Left hindlimb (tissue), 1 donor: Measurements from ENCODE around the gene MKRN2OS.
"Not testable (repeated sequence)": the region's sequence is repeated elsewhere in the genome, so short reads cannot be mapped to it uniquely, and the experiment has no call there.

Experiments used
- DNase-seq: peaks from one replicate; pipeline ENCODE4 v3.0.0-alpha.2; 2018

Gene MKRN2OS

GRCh38 chr3:12560505-12561190, 15.3 kb upstream of the MKRN2OS start:
- DNase-seq: no peak

DNA sequence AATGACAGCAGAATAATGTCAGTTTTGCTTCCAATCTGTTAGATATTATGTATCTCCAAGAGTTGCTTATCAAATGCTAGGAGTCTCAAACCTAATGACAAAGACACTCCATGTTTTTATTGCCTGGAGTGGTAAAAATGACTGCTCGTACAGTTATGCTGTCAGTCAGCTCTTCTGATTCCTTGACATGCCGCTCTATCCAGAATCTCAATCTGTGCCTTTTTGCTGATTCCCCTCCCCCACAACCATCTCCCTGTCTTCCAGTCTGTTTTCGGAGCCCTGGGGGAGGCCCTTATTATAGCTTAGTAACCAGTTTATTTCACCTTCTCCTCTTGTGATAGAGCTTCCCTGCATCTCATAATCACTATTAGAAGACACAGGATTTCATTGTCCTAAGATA, 14.2 kb upstream of the MKRN2OS start:
- no peak for DNase-seq

DNA sequence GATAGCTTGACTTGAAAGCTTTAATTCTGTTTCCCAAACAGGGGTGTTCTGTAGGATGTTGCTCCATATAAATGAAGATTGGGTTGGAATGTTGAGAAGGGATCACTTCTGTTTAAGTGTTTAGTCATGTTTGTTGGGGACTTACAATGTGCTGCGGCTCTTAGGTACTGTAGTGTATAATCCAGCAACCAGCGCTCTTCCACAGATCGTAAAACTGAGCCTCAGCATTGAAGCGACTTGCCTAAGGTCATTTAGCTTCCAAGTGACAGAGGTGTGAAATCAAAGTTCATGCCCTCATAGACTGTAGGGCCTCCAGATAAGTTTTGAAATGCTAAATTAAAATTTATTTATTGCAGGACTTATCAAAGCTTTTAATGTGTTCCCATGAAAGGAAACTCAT, 13.4 kb upstream of the MKRN2OS start:
- no peak for DNase-seq

- no peak for DNase-seq
Observed at GRCh38 chr3:12557473-12558100, 12.3 kb upstream of the MKRN2OS start.

- DNase-seq: peak; percentile 92
Observed at GRCh38 chr3:12556690-12557472, 11.6 kb upstream of the MKRN2OS start, which contains the start of gene MKRN2. MKRN2 (plus strand) TSS chr3:12557087; CDS start chr3:12557151, 64 bp downstream.

GRCh38 chr3:12556314-12556689, 11.0 kb upstream of the MKRN2OS start:
- no peak for DNase-seq

DNA sequence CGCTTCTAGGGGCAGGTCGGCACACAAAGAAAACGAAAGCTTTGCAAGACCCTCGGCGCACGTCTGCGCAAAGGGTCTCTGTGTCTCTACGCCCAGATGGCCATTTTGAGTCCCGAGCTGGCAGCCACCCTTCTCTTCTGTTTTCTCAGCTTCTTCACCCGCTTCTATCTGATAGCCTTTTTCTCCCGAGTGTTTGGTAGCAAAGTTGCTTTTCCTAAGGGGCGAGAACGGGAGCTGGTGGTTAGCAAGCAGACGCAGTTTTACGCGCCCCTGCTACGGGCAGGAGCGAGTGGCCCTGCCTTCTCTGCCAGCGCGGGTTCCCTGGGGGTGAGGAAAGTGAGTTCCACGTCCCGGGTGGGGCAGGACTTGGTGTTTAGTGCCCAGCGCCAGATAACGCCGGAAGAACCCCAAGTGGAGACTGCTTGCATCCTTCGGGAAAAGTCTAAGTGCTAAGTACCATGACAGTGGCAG, 8.7 kb upstream of the MKRN2OS start:
- peak; percentile 45 for DNase-seq

DNA sequence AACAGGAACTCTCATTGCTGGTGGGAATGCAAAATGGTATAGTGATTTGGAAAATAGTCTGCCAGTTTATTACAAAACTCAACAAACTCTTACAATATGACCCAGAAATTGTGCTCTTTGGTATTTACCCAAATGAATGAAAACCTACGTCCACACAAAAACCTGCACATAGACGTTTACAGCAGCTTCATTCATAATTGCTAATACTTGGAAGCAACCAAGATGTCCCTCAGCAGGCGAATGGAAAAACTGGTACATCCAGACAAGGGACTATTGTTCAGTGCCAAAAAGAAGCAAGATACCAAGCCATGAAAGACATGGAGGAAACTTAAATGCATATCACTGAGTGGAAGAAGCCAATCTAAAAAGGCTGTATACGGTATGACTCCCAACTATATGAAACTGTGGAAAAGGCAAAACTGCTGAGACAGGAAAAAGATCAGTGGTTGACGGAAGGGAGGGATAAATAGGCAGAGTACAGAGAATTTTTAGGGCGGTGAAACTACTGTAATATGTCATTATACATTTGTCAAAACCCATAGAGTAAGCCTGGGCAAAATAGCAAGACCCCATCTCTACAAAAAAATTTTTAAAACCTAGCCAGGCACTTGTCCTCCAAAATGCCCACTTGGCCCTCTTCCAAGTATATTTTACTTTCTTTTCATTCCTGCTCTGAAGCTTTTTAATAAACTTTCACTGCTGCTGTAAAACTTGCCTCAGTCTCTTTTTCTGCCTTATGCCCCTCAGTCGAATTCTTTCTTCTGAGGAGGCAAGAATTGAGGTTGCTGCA, 4.9 kb upstream of the MKRN2OS start:
- no peak for DNase-seq

GRCh38 chr3:12544652-12545472, 437 bp downstream of the MKRN2OS start:
- DNase-seq: no peak

- not testable (repeated sequence) for DNase-seq
Observed at GRCh38 chr3:12543497-12543896, 1.8 kb downstream of the MKRN2OS start.

- DNase-seq: no peak
Observed at GRCh38 chr3:12541625-12542024, 3.7 kb downstream of the MKRN2OS start.

DNA sequence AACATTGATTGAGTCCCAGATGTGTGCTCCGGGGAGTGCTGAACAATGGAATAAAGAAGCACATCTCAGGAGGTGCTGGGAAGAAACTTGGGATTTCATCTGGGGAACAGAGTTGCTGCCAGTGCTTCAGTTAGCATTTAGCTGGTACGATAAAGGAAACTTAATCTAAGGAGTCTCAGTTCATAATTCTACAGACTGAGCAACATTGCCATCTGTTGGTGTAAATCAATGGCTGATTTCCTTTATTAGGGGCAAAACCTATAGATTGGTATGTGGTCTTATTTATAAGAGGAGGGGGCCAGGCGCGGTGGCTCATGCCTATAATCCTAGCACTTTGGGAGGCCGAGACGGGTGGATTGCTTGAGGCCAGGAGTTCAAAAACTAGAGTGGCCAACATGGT, 8.9 kb downstream of the MKRN2OS start:
- DNase-seq: no peak

GRCh38 chr3:12532182-12532581, 13.1 kb downstream of the MKRN2OS start:
- DNase-seq: no peak

- no peak for DNase-seq
Observed at GRCh38 chr3:12527757-12528143, 17.5 kb downstream of the MKRN2OS start.

DNA sequence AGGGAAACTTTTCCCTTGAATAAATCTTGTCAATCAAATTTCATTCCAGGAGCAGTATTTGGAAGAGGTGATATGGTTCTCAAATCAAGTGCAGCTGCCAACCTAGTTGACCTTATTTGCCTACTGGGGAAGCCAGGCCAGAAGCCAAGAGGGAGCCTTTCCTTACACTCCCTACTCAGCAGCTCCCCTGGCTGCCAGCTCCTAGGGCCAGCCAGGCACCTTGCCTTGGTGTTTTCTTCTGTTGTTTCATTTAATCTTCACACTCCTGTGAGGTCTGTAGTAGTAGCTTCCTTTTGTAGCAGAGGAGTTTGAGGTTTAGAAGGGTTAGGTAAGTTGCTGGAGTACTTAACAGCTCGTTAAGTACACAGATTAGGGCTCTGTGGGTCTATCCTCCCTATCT, 22.6 kb downstream of the MKRN2OS start:
- no peak for DNase-seq

- DNase-seq: no peak
Observed at GRCh38 chr3:12521010-12521409, 24.3 kb downstream of the MKRN2OS start.

DNA sequence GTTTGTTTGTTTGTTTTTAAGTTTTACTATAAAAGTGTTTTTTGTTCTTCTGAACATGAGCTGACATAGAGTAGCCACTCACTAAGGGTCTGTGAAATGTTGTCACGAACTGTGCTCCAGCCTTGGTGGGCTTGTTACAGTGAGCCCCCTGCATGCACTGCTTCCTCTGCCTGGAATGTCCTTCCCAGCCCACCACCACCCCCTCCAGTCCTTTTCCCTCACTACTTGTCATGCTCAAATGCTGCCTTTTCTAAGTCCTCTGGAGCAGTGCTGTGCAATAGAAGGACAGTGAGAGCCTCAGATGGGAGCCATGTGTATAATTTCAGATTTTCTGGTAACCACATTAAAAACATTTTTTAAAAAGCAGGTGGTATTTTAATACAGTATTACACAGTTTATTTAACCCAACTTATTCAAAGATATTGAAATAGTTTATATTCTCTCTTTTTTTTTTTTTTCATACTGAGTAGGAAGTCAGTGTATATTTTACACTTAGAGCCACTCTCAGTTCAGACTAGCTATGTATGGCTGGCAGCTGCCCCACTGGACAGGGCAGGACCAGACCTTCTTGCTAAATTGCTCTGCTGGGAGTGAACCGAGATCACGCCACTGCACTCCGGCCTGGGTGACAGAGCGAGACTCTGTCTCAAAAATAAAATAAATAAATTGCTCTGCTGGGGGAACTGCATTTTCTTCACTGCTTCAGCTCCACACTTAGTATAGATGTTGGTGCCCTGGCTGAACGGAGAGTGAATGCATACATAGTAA, 26.9 kb downstream of the MKRN2OS start:
- no peak for DNase-seq

DNA sequence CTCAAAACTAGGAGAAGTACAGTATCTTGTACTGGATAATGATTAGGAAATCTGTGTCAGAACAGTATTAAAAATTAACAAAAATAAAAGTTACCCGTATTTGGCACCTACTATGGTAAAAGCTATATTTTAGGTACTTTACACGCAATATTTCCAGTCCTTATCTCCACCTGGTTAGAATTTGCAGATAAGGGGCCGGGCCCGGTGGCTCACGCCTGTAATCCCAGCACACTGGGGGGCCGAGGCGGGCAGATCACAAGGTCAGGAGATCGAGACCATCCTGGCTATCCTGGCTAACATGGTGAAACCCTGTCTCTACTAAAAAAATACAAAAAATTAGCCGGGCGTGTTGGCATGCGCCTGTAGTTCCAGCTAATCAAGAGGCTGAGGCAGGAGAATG, 28.4 kb downstream of the MKRN2OS start:
- no peak for DNase-seq

DNA sequence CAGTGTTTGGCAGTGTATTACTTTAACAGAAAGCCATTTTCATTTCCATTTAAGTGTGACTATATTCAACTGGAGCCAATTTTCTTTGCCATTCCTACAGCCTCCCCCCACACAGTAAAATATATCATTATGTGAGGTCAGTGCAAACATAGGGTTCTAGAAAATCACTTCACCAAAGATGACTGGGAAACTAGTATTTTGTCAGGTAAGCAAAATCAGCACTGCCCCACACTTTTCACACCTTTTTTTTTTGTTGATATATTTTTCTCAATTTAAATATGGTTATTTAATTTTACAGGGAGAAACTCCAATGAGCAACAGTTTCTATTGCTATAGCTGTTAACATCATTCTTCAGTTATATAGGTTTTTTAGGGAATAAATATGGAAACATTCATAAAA, 29.7 kb downstream of the MKRN2OS start:
- no peak for DNase-seq

GRCh38 chr3:12513694-12514446, 31.4 kb downstream of the MKRN2OS start:
- DNase-seq: no peak
